Coronary artery (tissue), 2 donors: ENCODE data around the gene LRP3.

Experiments
- DNase-seq: peaks from one replicate; pipeline ENCODE4 v3.0.0-alpha.2; 2017; ENCODE audit warnings: low spot score
- H3K27ac ChIP-seq, 2 donors: fragments of 200-600 bp; sonication (generic); one replicate each; pipeline ENCODE4 v1.5.1; 2016 to 2019
- H3K4me3 ChIP-seq: fragments of 200-600 bp; sonication (generic); 2 replicates; pipeline ENCODE4 v1.5.1; 2016; ENCODE audit warnings: mild to moderate bottlenecking, moderate library complexity
- CTCF ChIP-seq: fragments of 200-600 bp; sonication (generic); IDR thresholded peaks from one replicate; pipeline ENCODE4 v1.5.1; 2019; ENCODE audit warnings: antibody characterized with exemption

Gene LRP3

DNA sequence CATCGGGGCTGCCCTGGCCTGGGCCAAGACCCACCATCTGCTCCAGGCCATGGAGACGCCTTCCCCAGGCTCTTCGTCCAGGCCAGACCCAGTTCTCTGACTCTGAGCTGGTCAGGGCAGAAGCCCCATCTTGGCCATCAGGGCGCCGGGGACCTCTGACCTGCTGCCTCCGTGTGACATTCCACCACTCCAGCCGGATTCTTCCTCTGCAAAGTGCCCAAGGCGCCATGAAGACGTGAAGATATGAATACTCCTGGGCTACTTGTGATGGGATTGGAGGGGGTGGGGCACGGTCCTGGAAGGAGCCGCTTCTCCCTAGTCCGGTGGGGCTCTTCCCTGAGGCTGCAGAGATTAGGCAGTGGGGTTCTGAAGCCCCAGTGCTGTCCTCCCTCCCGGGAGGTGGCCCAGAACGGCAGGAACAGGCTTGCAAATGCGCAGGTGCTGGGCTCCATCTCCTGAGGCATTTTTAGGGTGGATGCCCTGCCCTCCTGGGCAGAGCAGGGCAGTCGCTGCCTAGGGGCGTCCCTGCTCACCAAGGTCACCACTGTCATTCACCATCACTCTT, 57.5 kb downstream of the LRP3 start:
- Histone ChIP-seq H3K27ac (no peak overlapping the region), H3K4me3 (no peak overlapping the region)
- no peak for TF ChIP-seq CTCF
- DNase-seq, result no peak

DNA sequence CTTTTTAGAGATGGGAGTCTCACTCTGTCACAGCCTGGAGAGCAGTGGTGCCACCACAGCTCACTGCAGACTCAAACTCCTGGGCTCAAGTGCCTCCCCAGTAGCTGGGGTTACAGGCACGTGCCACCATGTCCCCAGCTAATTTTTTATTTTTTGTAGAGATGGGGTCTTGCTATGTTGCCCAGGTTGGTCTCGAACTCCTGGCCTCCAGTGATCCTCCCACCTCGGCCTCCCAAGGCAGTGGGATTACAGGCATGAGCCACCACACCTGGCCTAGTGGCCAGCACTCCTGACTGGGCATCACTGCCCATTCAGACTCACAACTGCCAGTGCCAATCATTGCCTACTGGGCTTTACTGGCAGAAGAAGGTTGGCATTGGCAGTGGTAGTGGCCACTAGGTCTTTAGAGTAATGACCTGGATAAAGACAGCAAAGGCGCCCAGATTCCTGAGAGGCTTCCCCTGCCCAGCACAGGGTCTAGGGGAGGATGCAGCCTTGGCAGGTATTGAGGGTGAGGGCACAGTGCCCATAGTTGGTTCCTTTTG, 58.4 kb downstream of the LRP3 start:
- DNase-seq, result no peak
- TF ChIP-seq CTCF, result no peak
- Histone ChIP-seq H3K27ac (no peak overlapping the region), H3K4me3 (no peak overlapping the region)

DNA sequence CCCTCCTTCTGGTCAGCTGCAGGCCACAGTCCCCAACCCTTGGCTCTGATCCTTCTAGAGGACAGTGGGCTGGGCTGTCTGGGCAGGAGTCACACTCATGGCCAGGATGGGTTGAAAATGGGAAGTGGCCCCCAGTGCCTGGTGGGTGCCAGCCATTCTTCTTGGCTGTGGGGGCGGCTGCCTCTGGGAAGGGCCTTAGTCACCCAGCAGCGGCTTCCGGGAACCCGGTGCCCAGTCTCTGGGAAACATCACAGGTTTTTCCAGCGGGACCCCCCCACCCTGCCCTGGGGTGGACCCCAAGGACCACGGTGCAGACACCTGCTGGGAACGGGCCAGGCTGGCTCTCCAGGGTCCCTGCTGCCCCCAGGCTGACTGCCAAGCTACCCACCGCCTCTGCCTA, 58.8 kb downstream of the LRP3 start:
- TF ChIP-seq CTCF, result no peak
- no peak for DNase-seq
- Histone ChIP-seq H3K27ac (no peak overlapping the region), H3K4me3 (no peak overlapping the region)

GRCh38 chr19:33254245-33254824, 60.2 kb downstream of the LRP3 start:
- H3K4me3 ChIP-seq, result no peak overlapping the region
- no peak for DNase-seq
- no peak overlapping the region for H3K27ac ChIP-seq
- no peak for TF ChIP-seq CTCF

GRCh38 chr19:33255781-33256180, 61.7 kb downstream of the LRP3 start:
- Histone ChIP-seq H3K4me3 (no peak overlapping the region), H3K27ac (no peak overlapping the region)
- DNase-seq, result no peak
- no peak for TF ChIP-seq CTCF

- no peak for TF ChIP-seq CTCF
- Histone ChIP-seq H3K27ac (no peak overlapping the region), H3K4me3 (no peak overlapping the region)
- DNase-seq, result no peak
Observed at GRCh38 chr19:33256261-33256660, 62.1 kb downstream of the LRP3 start.

DNA sequence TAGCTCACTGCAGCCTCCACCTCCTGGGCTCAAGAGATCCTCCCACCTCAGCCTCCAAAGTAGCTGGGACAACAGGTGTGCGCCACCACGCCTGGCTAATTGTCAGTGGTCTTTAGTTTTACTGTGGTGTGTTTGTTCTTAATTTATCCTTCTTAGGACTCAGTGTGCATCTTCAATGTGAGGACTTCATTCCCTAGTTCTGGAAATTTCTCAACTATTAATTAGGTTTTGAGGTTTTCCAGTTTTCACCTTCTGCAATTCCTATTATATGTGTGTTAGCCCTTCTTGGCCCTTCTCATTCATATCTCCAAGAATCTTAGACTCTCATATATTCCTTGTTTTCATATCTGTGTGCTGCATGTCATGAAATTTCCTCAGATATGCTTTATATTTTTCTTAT, 63.7 kb downstream of the LRP3 start:
- no peak overlapping the region for H3K4me3 ChIP-seq
- DNase-seq, result no peak
- no peak overlapping the region for H3K27ac ChIP-seq
- no peak for TF ChIP-seq CTCF
